ENCODE data around the gene YPEL2.

GRCh38 chr17:59405944-59406705 is 74.7 kb downstream of the YPEL2 start:
- TF ChIP-seq ESRRA (IDR thresholded peaks at IDR 0.05; ENCODE audit: borderline replicate concordance, low read length) (no peak), POLR2AphosphoS2 (conservative IDR thresholded peaks at IDR 0.05; ENCODE audit: low read length) (no peak), CTCF (IDR thresholded peaks at IDR 0.05) (no peak), REST (IDR thresholded peaks at IDR 0.05) (no peak), HMGXB4 (CRISPR knock-in tag; IDR thresholded peaks at IDR 0.05; ENCODE audit: borderline replicate concordance) (no peak), FOSL2 (IDR thresholded peaks at IDR 0.05) (no peak), FOSL2 (CRISPR knock-in tag; IDR thresholded peaks at IDR 0.05) (no peak), POLR2A (IDR thresholded peaks at IDR 0.05; ENCODE audit: low read length) (no peak), CEBPB (IDR thresholded peaks at IDR 0.05) (no peak), RAD21 (conservative IDR thresholded peaks at IDR 0.05 in 1 of 2, IDR thresholded peaks at IDR 0.05 in 1 of 2) (no peak), SREBF2 (IDR thresholded peaks at IDR 0.05) (no peak), MAZ (IDR thresholded peaks at IDR 0.05; ENCODE audit: borderline replicate concordance, low read depth, low read length) (no peak)
- TF ChIP-seq, protein P1, sequence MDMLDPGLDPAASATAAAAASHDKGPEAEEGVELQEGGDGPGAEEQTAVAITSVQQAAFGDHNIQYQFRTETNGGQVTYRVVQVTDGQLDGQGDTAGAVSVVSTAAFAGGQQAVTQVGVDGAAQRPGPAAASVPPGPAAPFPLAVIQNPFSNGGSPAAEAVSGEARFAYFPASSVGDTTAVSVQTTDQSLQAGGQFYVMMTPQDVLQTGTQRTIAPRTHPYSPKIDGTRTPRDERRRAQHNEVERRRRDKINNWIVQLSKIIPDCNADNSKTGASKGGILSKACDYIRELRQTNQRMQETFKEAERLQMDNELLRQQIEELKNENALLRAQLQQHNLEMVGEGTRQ (IDR thresholded peaks at IDR 0.05) = no peak

All from A549 (cell line).